Measurements from ENCODE around the gene UGCG.

GRCh38 chr9:111953444-111953843 lies 56.8 kb downstream of the UGCG start:
- no peak for TF ChIP-seq POLR2A (IDR thresholded peaks at IDR 0.05)
- TF ChIP-seq CTCF (IDR thresholded peaks at IDR 0.05), result no peak

Data from breast epithelium (tissue), 3 donors.